ENCODE data around the gene ZNF804A.

ZNF804A gene

GRCh38 chr2:184599872-184600222 lies 1.5 kb downstream of the ZNF804A start:
- Histone ChIP-seq H3K27me3 (ENCODE audit: insufficient read depth, low read depth) (no peaks in the 10 kb centered on the region), H3K9ac (peak overlapping the region; percentile 94), H3K79me2 (ENCODE audit: insufficient read depth, low read depth) (peaks cover 59% of the 10 kb centered on the region), H3K36me3 (ENCODE audit: insufficient read depth) (no peaks in the 10 kb centered on the region), H3K4me2 (peak overlapping the region; percentile 86), H4K20me1 (ENCODE audit: insufficient read depth) (no peaks in the 10 kb centered on the region; the same call in 1 of the 2 replicates), H3K4me3 (IDR thresholded peaks at IDR 0.05; ENCODE audit: insufficient read depth, low read depth, low read length) (peak overlapping the region; percentile 73), H3K4me1 (ENCODE audit: low read depth, poor library complexity, severe bottlenecking) (peaks cover 38% of the 10 kb centered on the region), H2AFZ (ENCODE audit: low read depth) (peak overlapping the region; percentile 85), H3K27ac (peak overlapping the region; percentile 90)
- no peak for TF ChIP-seq CTCF (conservative IDR thresholded peaks at IDR 0.05; ENCODE audit: low read depth, low read length)

GRCh38 chr2:184602734-184603133 lies 4.4 kb downstream of the ZNF804A start:
- H3K4me3 ChIP-seq (IDR thresholded peaks at IDR 0.05; ENCODE audit: insufficient read depth, low read depth, low read length): no peak overlapping the region
- H3K4me2 ChIP-seq: peak overlapping the region; percentile 86
- H3K27ac ChIP-seq: no peak overlapping the region
- H2AFZ ChIP-seq (ENCODE audit: low read depth): no peak overlapping the region
- H3K27me3 ChIP-seq (ENCODE audit: insufficient read depth, low read depth): no peaks in the 10 kb centered on the region
- peaks cover 86% of the 10 kb centered on the region for H3K79me2 ChIP-seq (ENCODE audit: insufficient read depth, low read depth)
- no peaks in the 10 kb centered on the region; the same call in 1 of the 2 replicates for H4K20me1 ChIP-seq (ENCODE audit: insufficient read depth)
- H3K9ac ChIP-seq: no peak overlapping the region
- H3K36me3 ChIP-seq (ENCODE audit: insufficient read depth): no peaks in the 10 kb centered on the region
- no peak for TF ChIP-seq CTCF (conservative IDR thresholded peaks at IDR 0.05; ENCODE audit: low read depth, low read length)
- H3K4me1 ChIP-seq (ENCODE audit: low read depth, poor library complexity, severe bottlenecking): peaks cover 25% of the 10 kb centered on the region

- Histone ChIP-seq H3K4me2 (no peak overlapping the region), H3K4me1 (ENCODE audit: low read depth, poor library complexity, severe bottlenecking) (no peaks in the 10 kb centered on the region), H3K36me3 (ENCODE audit: insufficient read depth) (no peaks in the 10 kb centered on the region), H3K9ac (no peak overlapping the region), H4K20me1 (ENCODE audit: insufficient read depth) (no peaks in the 10 kb centered on the region), H3K27ac (no peak overlapping the region), H3K79me2 (ENCODE audit: insufficient read depth, low read depth) (peaks cover 54% of the 10 kb centered on the region; the same call in 1 of the 2 replicates), H3K4me3 (IDR thresholded peaks at IDR 0.05; ENCODE audit: insufficient read depth, low read depth, low read length) (no peak overlapping the region), H2AFZ (ENCODE audit: low read depth) (no peak overlapping the region), H3K27me3 (ENCODE audit: insufficient read depth, low read depth) (no peaks in the 10 kb centered on the region)
- TF ChIP-seq CTCF (conservative IDR thresholded peaks at IDR 0.05; ENCODE audit: low read depth, low read length): no peak
These were observed 12.6 kb downstream of the ZNF804A start for GRCh38 chr2:184610891-184611290.

- no peak overlapping the region for H3K9ac ChIP-seq
- no peaks in the 10 kb centered on the region for H3K27me3 ChIP-seq (ENCODE audit: insufficient read depth, low read depth)
- peaks cover 47% of the 10 kb centered on the region; the same call in 1 of the 2 replicates for H3K79me2 ChIP-seq (ENCODE audit: insufficient read depth, low read depth)
- H4K20me1 ChIP-seq (ENCODE audit: insufficient read depth): no peaks in the 10 kb centered on the region
- no peak overlapping the region for H2AFZ ChIP-seq (ENCODE audit: low read depth)
- H3K4me2 ChIP-seq: no peak overlapping the region
- H3K36me3 ChIP-seq (ENCODE audit: insufficient read depth): no peaks in the 10 kb centered on the region
- H3K4me3 ChIP-seq (IDR thresholded peaks at IDR 0.05; ENCODE audit: insufficient read depth, low read depth, low read length): no peak overlapping the region
- no peak overlapping the region for H3K27ac ChIP-seq
- TF ChIP-seq CTCF (conservative IDR thresholded peaks at IDR 0.05; ENCODE audit: low read depth, low read length): peak; percentile 88
- H3K4me1 ChIP-seq (ENCODE audit: low read depth, poor library complexity, severe bottlenecking): no peaks in the 10 kb centered on the region
These were observed 13.2 kb downstream of the ZNF804A start for GRCh38 chr2:184611361-184612085.
